H9 (cell line): ENCODE measurements around the gene DUOX2. TPM values are rescaled to one million over a fixed set of nuclear protein-coding genes. Genes with fewer than 3 reads are reported as not detected.

Experiments used
- DNase-seq: peaks from one replicate; pipeline ENCODE4 v3.0.0-alpha.2; 2017
- H2AFZ ChIP-seq: one replicate; pipeline ENCODE4 v1.6.1; 2013; ENCODE audit warnings: mild to moderate bottlenecking, low read length, control low read depth, moderate library complexity
- H2AK5ac ChIP-seq: 2 replicates; pipeline ENCODE4 v1.6.1; 2013; ENCODE audit warnings: low read length, control low read depth, mixed read lengths; ENCODE audit not compliant: insufficient read length
- H2BK120ac ChIP-seq: one replicate; pipeline ENCODE4 v1.6.1; 2013; ENCODE audit warnings: low read depth, mild to moderate bottlenecking, low read length, control low read depth, inconsistent platforms; ENCODE audit not compliant: poor library complexity, severe bottlenecking
- H2BK12ac ChIP-seq: 2 replicates; pipeline ENCODE4 v1.6.1; 2013; ENCODE audit warnings: low read length, control low read depth, mixed read lengths, low read depth; ENCODE audit not compliant: insufficient read length
- H2BK15ac ChIP-seq: 2 replicates; pipeline ENCODE4 v1.6.1; 2013; ENCODE audit warnings: low read depth, low read length, control low read depth
- H2BK20ac ChIP-seq: one replicate; pipeline ENCODE4 v1.6.1; 2013; ENCODE audit warnings: low read depth, mild to moderate bottlenecking, low read length, control low read depth, inconsistent platforms; ENCODE audit not compliant: poor library complexity, severe bottlenecking
- H2BK5ac ChIP-seq: 2 replicates; pipeline ENCODE4 v1.6.1; 2013; ENCODE audit warnings: low read length, control low read depth, mixed read lengths; ENCODE audit not compliant: insufficient read length
- H3K14ac ChIP-seq: 2 replicates; pipeline ENCODE4 v1.6.1; 2013; ENCODE audit warnings: low read length, control low read depth; ENCODE audit not compliant: insufficient read depth
- H3K18ac ChIP-seq: 2 replicates; pipeline ENCODE4 v1.6.1; 2013; ENCODE audit warnings: low read depth, mild to moderate bottlenecking, mixed read lengths, low read length, control low read depth; ENCODE audit not compliant: insufficient read length
- H3K23ac ChIP-seq: 2 replicates; pipeline ENCODE4 v1.6.1; 2013; ENCODE audit warnings: low read length, control low read depth, mixed read lengths, low read depth; ENCODE audit not compliant: insufficient read length
- H3K23me2 ChIP-seq: 2 replicates; pipeline ENCODE4 v1.6.1; 2013; ENCODE audit warnings: low read depth, mild to moderate bottlenecking, mixed read lengths, low read length, control low read depth; ENCODE audit not compliant: insufficient read length, poor library complexity, severe bottlenecking
- H3K27ac ChIP-seq: 2 replicates; pipeline ENCODE4 v1.5.1; 2013; ENCODE audit warnings: low read length, control low read depth, mixed read lengths, low read depth; ENCODE audit not compliant: insufficient read length
- H3K27me3 ChIP-seq: 2 replicates; pipeline ENCODE4 v1.6.1; 2013; ENCODE audit warnings: low read length, control low read depth, inconsistent platforms; ENCODE audit not compliant: insufficient read depth
- H3K4ac ChIP-seq: 2 replicates; pipeline ENCODE4 v1.6.1; 2013; ENCODE audit warnings: low read depth, mild to moderate bottlenecking, control low read depth, inconsistent platforms, low read length, moderate library complexity
- H3K4me1 ChIP-seq: 2 replicates; pipeline ENCODE4 v1.6.1; 2013; ENCODE audit warnings: low read length, control low read depth, inconsistent platforms; ENCODE audit not compliant: insufficient read depth
- H3K4me2 ChIP-seq: 2 replicates; pipeline ENCODE4 v1.6.1; 2013; ENCODE audit warnings: low read length, control low read depth, mixed read lengths; ENCODE audit not compliant: insufficient read length, insufficient read depth
- H3K56ac ChIP-seq: 2 replicates; pipeline ENCODE4 v1.6.1; 2013; ENCODE audit warnings: low read depth, mild to moderate bottlenecking, mixed read lengths, low read length, control low read depth; ENCODE audit not compliant: insufficient read length
- H3K79me1 ChIP-seq: 2 replicates; pipeline ENCODE4 v1.6.1; 2013; ENCODE audit warnings: low read depth, mild to moderate bottlenecking, moderate library complexity, low read length, control low read depth, inconsistent platforms; ENCODE audit not compliant: insufficient read depth, poor library complexity, severe bottlenecking
- H3K79me2 ChIP-seq: 2 replicates; pipeline ENCODE4 v1.6.1; 2013; ENCODE audit warnings: low read length, control low read depth, inconsistent platforms; ENCODE audit not compliant: insufficient read depth
- H3K9ac ChIP-seq: 2 replicates; pipeline ENCODE4 v1.6.1; 2013; ENCODE audit warnings: low read length, control low read depth, mixed read lengths; ENCODE audit not compliant: insufficient read length; ENCODE audit errors: extremely low read depth
- H3K9me3 ChIP-seq: one replicate; pipeline ENCODE4 v1.6.1; 2013; ENCODE audit warnings: low read depth, low read length, inconsistent platforms; ENCODE audit not compliant: control insufficient read depth
- H3T11ph ChIP-seq: one replicate; pipeline ENCODE4 v1.6.1; 2013; ENCODE audit warnings: mild to moderate bottlenecking, low read length, control low read depth, inconsistent platforms
- H4K20me1 ChIP-seq: one replicate; pipeline ENCODE4 v1.6.1; 2013; ENCODE audit not compliant: control insufficient read depth, insufficient read length, insufficient read depth
- H4K5ac ChIP-seq: 2 replicates; pipeline ENCODE4 v1.6.1; 2013; ENCODE audit warnings: low read depth, mild to moderate bottlenecking, mixed read lengths, low read length, control low read depth; ENCODE audit not compliant: insufficient read length
- H4K8ac ChIP-seq: replicated peaks from 2 replicates; pipeline ENCODE4 v1.6.1; 2013; ENCODE audit warnings: low read length, control low read depth, mixed read lengths, low read depth; ENCODE audit not compliant: insufficient read length
- H4K91ac ChIP-seq: 2 replicates; pipeline ENCODE4 v1.6.1; 2013; ENCODE audit warnings: low read depth, mild to moderate bottlenecking, moderate library complexity, mixed read lengths, low read length, control low read depth; ENCODE audit not compliant: insufficient read length
- H3K27ac Mint-ChIP-seq, 3 experiments: 2 replicates in 2 of 3; 3 replicates in 1 of 3; pipeline ENCODE4 v1.8.0; 2020 to 2021; ENCODE audit warnings: mixed read lengths in 3 of 3, mild to moderate bottlenecking in 1 of 3, moderate library complexity in 1 of 3
- H3K27me3 Mint-ChIP-seq: 2 replicates; pipeline ENCODE4 v1.8.0; 2021; ENCODE audit warnings: low read depth, mild to moderate bottlenecking, moderate library complexity, mixed read lengths
- H3K36me3 Mint-ChIP-seq, 3 experiments: 2 replicates in 2 of 3; 3 replicates in 1 of 3; pipeline ENCODE4 v1.8.0; 2020 to 2021; ENCODE audit warnings: low read depth in 3 of 3, mixed read lengths in 3 of 3; ENCODE audit not compliant: insufficient read depth in 1 of 3
- H3K4me1 Mint-ChIP-seq, 2 experiments: 2 replicates each; pipeline ENCODE4 v1.8.0; 2020; ENCODE audit warnings: mixed read lengths in 2 of 2
- H3K4me3 Mint-ChIP-seq, 2 experiments: 2 replicates in 1 of 2; 3 replicates in 1 of 2; pipeline ENCODE4 v1.8.0; 2020 to 2021; ENCODE audit warnings: mild to moderate bottlenecking in 2 of 2, mixed read lengths in 2 of 2, moderate library complexity in 1 of 2
- H3K9me3 Mint-ChIP-seq, 2 experiments: 2 replicates in 1 of 2; 3 replicates in 1 of 2; pipeline ENCODE4 v1.8.0; 2020; ENCODE audit warnings: mild to moderate bottlenecking in 2 of 2, mixed read lengths in 2 of 2, moderate library complexity in 1 of 2
- CTCF ChIP-seq: fragments of 200-600 bp; sonication (generic); conservative IDR thresholded peaks from 3 replicates; pipeline ENCODE4 v1.8.0; 2021; ENCODE audit warnings: antibody characterized with exemption, mild to moderate bottlenecking
- whole genome bisulfite sequencing: extraction: QIAGEN DNeasy Blood & Tissue Kit; methylation state at CpG from one replicate; pipeline ENCODE4 v1.1.7; 2013; ENCODE audit warnings: missing lambda C conversion rate, low lambda C conversion rate, mixed read lengths; ENCODE audit not compliant: insufficient read length; ENCODE audit errors: extremely low coverage; 5-methylcytosine and 5-hydroxymethylcytosine counted together
- total RNA-seq: library from RNA; stranded (reverse); gene quantifications from 2 replicates; pipeline ENCODE4 v1.2.1, GENCODE V29; 2021

The DUOX2 gene
- total RNA-seq, 1 experiment from 2014 or later = 0.42 TPM

GRCh38 chr15:45149060-45149459, 35.1 kb upstream of the DUOX2 start:
- no peaks in the 10 kb centered on the region for H3K9me3 Mint-ChIP-seq
- no peak for DNase-seq
- Histone ChIP-seq H4K91ac (no peak overlapping the region), H4K20me1 (no peaks in the 10 kb centered on the region), H2AK5ac (no peak overlapping the region), H2BK120ac (no peak overlapping the region), H4K5ac (no peak overlapping the region), H3K79me1 (no peaks in the 10 kb centered on the region), H2BK12ac (no peak overlapping the region), H3K4me2 (no peak overlapping the region), H3K23ac (no peak overlapping the region), H3K9me3 (no peaks in the 10 kb centered on the region), H3K9ac (no peak overlapping the region), H3K4me1 (no peaks in the 10 kb centered on the region), H3K4ac (no peak overlapping the region), H3K14ac (no peak overlapping the region), H2BK5ac (no peak overlapping the region), H3K56ac (no peak overlapping the region), H2BK20ac (no peak overlapping the region), H4K8ac (no peak overlapping the region), H3K23me2 (no peaks in the 10 kb centered on the region), H3K27me3 (no peaks in the 10 kb centered on the region), H3K18ac (no peak overlapping the region), H3K79me2 (no peaks in the 10 kb centered on the region), H2AFZ (no peak overlapping the region), H3T11ph (no peak overlapping the region), H3K27ac (no peak overlapping the region), H2BK15ac (no peak overlapping the region)
- peaks cover 32% of the 10 kb centered on the region for H3K27me3 Mint-ChIP-seq
- WGBS = no CpG with 5 or more reads among the region's 1 CpG
- H3K4me3 Mint-ChIP-seq = no peak overlapping the region
- no peak overlapping the region; a peak in 1 of 7 replicates for H3K27ac Mint-ChIP-seq
- no peak for TF ChIP-seq CTCF
- peaks cover 5 to 7% of the 10 kb centered on the region in 2 experiments; a peak in 3 of 4 replicates for H3K4me1 Mint-ChIP-seq
- no peaks in the 10 kb centered on the region for H3K36me3 Mint-ChIP-seq
